Psoas muscle (tissue), 8 donors: ENCODE results near the gene RPL22L1. TPM values are rescaled to one million over a fixed set of nuclear protein-coding genes. Genes with fewer than 3 reads are reported as not detected.
"Not testable (repeated sequence)": the region's sequence is repeated elsewhere in the genome, so short reads cannot be mapped to it uniquely, and the experiment has no call there.

Source experiments
- ATAC-seq, 4 donors: fragments of 200-7000 bp; cut with Tn5 transposase; one replicate each; pipeline ENCODE4 v1.9.1; 2020; ENCODE audit warnings: moderate library complexity in 3 of 4, mild to moderate bottlenecking in 2 of 4
- DNase-seq, 2 donors: peaks; one replicate each; pipeline ENCODE4 v3.0.0-alpha.2; 2020
- H3K27ac ChIP-seq: fragments of 200-600 bp; one replicate; pipeline ENCODE4 v1.8.0; 2022
- H3K27me3 ChIP-seq, 3 donors: fragments of 200-600 bp in 1 of 3; one replicate each; pipeline versions ENCODE4 v1.6.1 to v1.8.0; 2013 to 2022; ENCODE audit warnings: low read length in 2 of 3, mild to moderate bottlenecking in 2 of 3, moderate library complexity in 1 of 3; ENCODE audit not compliant: insufficient read depth in 3 of 3
- H3K36me3 ChIP-seq, 2 donors: fragments of 200-600 bp in 1 of 2; one replicate each; pipeline versions ENCODE4 v1.6.1 to v1.8.0; 2013 to 2022; ENCODE audit warnings: low read depth in 1 of 2, mild to moderate bottlenecking in 1 of 2, moderate library complexity in 1 of 2; ENCODE audit not compliant: insufficient read depth in 1 of 2
- H3K4me1 ChIP-seq: fragments of 200-600 bp; one replicate; pipeline ENCODE4 v1.8.0; 2022
- H3K4me3 ChIP-seq: fragments of 200-600 bp; one replicate; pipeline ENCODE4 v1.8.0; 2022; ENCODE audit warnings: mild to moderate bottlenecking
- H3K9me3 ChIP-seq: fragments of 200-600 bp; one replicate; pipeline ENCODE4 v1.8.0; 2022
- CTCF ChIP-seq: fragments of 200-600 bp; IDR thresholded peaks from one replicate; pipeline ENCODE4 v1.8.0; 2022; ENCODE audit warnings: antibody characterized with exemption
- WGBS, 3 donors: extraction: QIAGEN DNeasy Blood & Tissue Kit; methylation state at CpG; one replicate each; pipeline versions ENCODE4 v1.1.6 to v1.1.7; 2013; 5-methylcytosine and 5-hydroxymethylcytosine counted together
- intact Hi-C, 2 donors: fragments of 100-400 bp; cut with DNase I; formaldehyde crosslinking; loops; one replicate each; pipeline versions ENCODE4 v1.11.0 to v1.14.2; 2022
- polyA plus RNA-seq, 3 donors: library from polyadenylated mRNA; stranded (reverse); fragments of 200-250 nt; gene quantifications; one replicate each; pipeline ENCODE4 v1.2.3, GENCODE V29; 2013
- total RNA-seq, 4 donors: library from RNA; stranded (reverse); fragmentation: NEBNext Ultra II Directional in 2 of 4; extraction: Animal tissue kit (Norgen Biotek cat#: 25700) in 2 of 4; gene quantifications; one replicate each; pipeline versions ENCODE4 v1.2.1 to v1.2.4, GENCODE V29; 2021 to 2023
- donor health status: healthy with polysubstance abuse.
- donor health status: DM: no; HTN: no; CAD: no; lungs with moderate emphysema.
- donor health status: Bipolar disorder and iron deficiency.
- donor health status: healthy.
- donor health status: DM: yes; HTN: yes; CAD: no.
- donor health status: DM: no; HTN: no; CAD: no.
- donor health status: DM: no; HTN: no; CAD: no.
- donor health status: DM: yes; HTN: yes; CAD: no.

RPL22L1 gene
- total and polyA plus RNA-seq, 7 donors: 8.4 to 88.7 (median 27.2) TPM

- Histone ChIP-seq H3K9me3 (no peaks in the 10 kb centered on the region), H3K36me3 (no peaks in the 10 kb centered on the region), H3K4me3 (no peak overlapping the region), H3K27me3 (no peaks in the 10 kb centered on the region), H3K27ac (no peak overlapping the region), H3K4me1 (no peaks in the 10 kb centered on the region)
- no peak for DNase-seq
- intact Hi-C loops: no loop called here
- no peak for TF ChIP-seq CTCF
- WGBS, 3 donors: 88 to 93% (median 90%) methylated on average over 1 of the region's 1 CpG
- ATAC-seq: no peak
Observed at GRCh38 chr3:170896781-170897180, 26.8 kb upstream of the RPL22L1 start.

- WGBS, 3 donors: 91 to 98% (median 96%) methylated on average over 6 of the region's 6 CpGs
- DNase-seq, H3K4me1 ChIP-seq, H3K9me3 ChIP-seq, H3K4me3 ChIP-seq, intact Hi-C loops, H3K27ac ChIP-seq, H3K27me3 ChIP-seq, ATAC-seq, H3K36me3 ChIP-seq: not testable (repeated sequence)
Observed at GRCh38 chr3:170896333-170896732, 26.3 kb upstream of the RPL22L1 start.

- no peaks in the 10 kb centered on the region for H3K9me3 ChIP-seq
- no peak overlapping the region for H3K27ac ChIP-seq
- no peaks in the 10 kb centered on the region for H3K36me3 ChIP-seq
- WGBS, 3 donors: 97% methylated on average over 8 of the region's 8 CpGs
- ATAC-seq (no peak), DNase-seq (no peak)
- intact Hi-C loops: no loop called here
- TF ChIP-seq CTCF: no peak
- H3K4me1 ChIP-seq: no peaks in the 10 kb centered on the region
- H3K27me3 ChIP-seq: no peaks in the 10 kb centered on the region
- no peak overlapping the region for H3K4me3 ChIP-seq
Observed at GRCh38 chr3:170893895-170894294, 23.9 kb upstream of the RPL22L1 start.

GRCh38 chr3:170889630-170890029, 19.6 kb upstream of the RPL22L1 start:
- Histone ChIP-seq H3K4me3 (no peak overlapping the region), H3K4me1 (no peaks in the 10 kb centered on the region), H3K27ac (no peak overlapping the region), H3K36me3 (no peaks in the 10 kb centered on the region), H3K27me3 (no peaks in the 10 kb centered on the region), H3K9me3 (no peaks in the 10 kb centered on the region)
- 35 to 54% (median 49%) methylated on average over 1 of the region's 1 CpG for WGBS, 3 donors
- no peak for TF ChIP-seq CTCF
- intact Hi-C loops: no loop called here
- no peak for ATAC-seq
- no peak for DNase-seq

GRCh38 chr3:170889132-170889531, 19.1 kb upstream of the RPL22L1 start:
- Histone ChIP-seq H3K4me1 (no peaks in the 10 kb centered on the region), H3K9me3 (no peaks in the 10 kb centered on the region)
- ATAC-seq: no peak

GRCh38 chr3:170884109-170884930, 14.3 kb upstream of the RPL22L1 start:
- H3K27ac ChIP-seq, H3K9me3 ChIP-seq, H3K27me3 ChIP-seq, H3K4me1 ChIP-seq, intact Hi-C loops, H3K36me3 ChIP-seq, ATAC-seq, DNase-seq, H3K4me3 ChIP-seq: not testable (repeated sequence)
- 93 to 96% (median 93%) methylated on average over 15 to 20 of the region's 24 CpGs for WGBS, 3 donors

More at GRCh38 chr3:170889132-170889531, 19.1 kb upstream of the RPL22L1 start:
- no peaks in the 10 kb centered on the region for H3K36me3 ChIP-seq
- no peak overlapping the region for H3K4me3 ChIP-seq
- intact Hi-C loops: no loop called here
- no peak for DNase-seq
- H3K27ac ChIP-seq: no peak overlapping the region
- no peak for TF ChIP-seq CTCF
- H3K27me3 ChIP-seq: no peaks in the 10 kb centered on the region

GRCh38 chr3:170878688-170879087, 8.7 kb upstream of the RPL22L1 start:
- H3K4me1 ChIP-seq, DNase-seq, H3K27me3 ChIP-seq, H3K9me3 ChIP-seq, ATAC-seq, intact Hi-C loops, H3K27ac ChIP-seq, H3K4me3 ChIP-seq, H3K36me3 ChIP-seq: not testable (repeated sequence)
- 100% methylated on average over 1 to 2 of the region's 5 CpGs for WGBS, 3 donors

- H3K4me1 ChIP-seq, DNase-seq, H3K4me3 ChIP-seq, H3K9me3 ChIP-seq, H3K27ac ChIP-seq, H3K27me3 ChIP-seq, ATAC-seq, H3K36me3 ChIP-seq, intact Hi-C loops: not testable (repeated sequence)
- WGBS, 3 donors: 92 to 94% (median 93%) methylated on average over 6 of the region's 6 CpGs
Observed at GRCh38 chr3:170877311-170877710, 7.3 kb upstream of the RPL22L1 start.
